NB4 (cell line): ENCODE data around the gene ATP8B3.
A peak's percentile ranks its signal among the peaks of the same experiment; 100 is the strongest.

Experiments used
- DNase-seq: peaks from one replicate; pipeline ENCODE4 v3.0.0; 2010; ENCODE audit warnings: low read depth
- H3K4me3 ChIP-seq: one replicate; pipeline ENCODE4 v1.5.1; 2011; ENCODE audit warnings: mild to moderate bottlenecking, low read depth, low read length, moderate library complexity
- CTCF ChIP-seq: IDR thresholded peaks from one replicate; pipeline ENCODE4 v1.5.1; 2012; ENCODE audit warnings: low read depth, low read length
- MYC ChIP-seq: IDR thresholded peaks from 2 replicates; pipeline ENCODE4 v1.6.1; 2011; ENCODE audit warnings: low read depth, low read length
- POLR2A ChIP-seq: IDR thresholded peaks from 2 replicates; pipeline ENCODE4 v1.6.1; 2011; ENCODE audit warnings: mild to moderate bottlenecking; ENCODE audit not compliant: insufficient read length; ENCODE audit errors: extremely low read depth
- TF ChIP-seq, protein P1 (sequence below): IDR thresholded peaks from 2 replicates; pipeline ENCODE4 v1.6.1; 2011; ENCODE audit warnings: low read depth, low read length

Gene ATP8B3, protein sequence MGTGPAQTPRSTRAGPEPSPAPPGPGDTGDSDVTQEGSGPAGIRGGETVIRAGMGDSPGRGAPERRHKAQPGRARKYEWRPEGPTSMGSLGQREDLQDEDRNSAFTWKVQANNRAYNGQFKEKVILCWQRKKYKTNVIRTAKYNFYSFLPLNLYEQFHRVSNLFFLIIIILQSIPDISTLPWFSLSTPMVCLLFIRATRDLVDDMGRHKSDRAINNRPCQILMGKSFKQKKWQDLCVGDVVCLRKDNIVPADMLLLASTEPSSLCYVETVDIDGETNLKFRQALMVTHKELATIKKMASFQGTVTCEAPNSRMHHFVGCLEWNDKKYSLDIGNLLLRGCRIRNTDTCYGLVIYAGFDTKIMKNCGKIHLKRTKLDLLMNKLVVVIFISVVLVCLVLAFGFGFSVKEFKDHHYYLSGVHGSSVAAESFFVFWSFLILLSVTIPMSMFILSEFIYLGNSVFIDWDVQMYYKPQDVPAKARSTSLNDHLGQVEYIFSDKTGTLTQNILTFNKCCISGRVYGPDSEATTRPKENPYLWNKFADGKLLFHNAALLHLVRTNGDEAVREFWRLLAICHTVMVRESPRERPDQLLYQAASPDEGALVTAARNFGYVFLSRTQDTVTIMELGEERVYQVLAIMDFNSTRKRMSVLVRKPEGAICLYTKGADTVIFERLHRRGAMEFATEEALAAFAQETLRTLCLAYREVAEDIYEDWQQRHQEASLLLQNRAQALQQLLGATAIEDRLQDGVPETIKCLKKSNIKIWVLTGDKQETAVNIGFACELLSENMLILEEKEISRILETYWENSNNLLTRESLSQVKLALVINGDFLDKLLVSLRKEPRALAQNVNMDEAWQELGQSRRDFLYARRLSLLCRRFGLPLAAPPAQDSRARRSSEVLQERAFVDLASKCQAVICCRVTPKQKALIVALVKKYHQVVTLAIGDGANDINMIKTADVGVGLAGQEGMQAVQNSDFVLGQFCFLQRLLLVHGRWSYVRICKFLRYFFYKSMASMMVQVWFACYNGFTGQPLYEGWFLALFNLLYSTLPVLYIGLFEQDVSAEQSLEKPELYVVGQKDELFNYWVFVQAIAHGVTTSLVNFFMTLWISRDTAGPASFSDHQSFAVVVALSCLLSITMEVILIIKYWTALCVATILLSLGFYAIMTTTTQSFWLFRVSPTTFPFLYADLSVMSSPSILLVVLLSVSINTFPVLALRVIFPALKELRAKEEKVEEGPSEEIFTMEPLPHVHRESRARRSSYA (N-terminal part only)

DNA sequence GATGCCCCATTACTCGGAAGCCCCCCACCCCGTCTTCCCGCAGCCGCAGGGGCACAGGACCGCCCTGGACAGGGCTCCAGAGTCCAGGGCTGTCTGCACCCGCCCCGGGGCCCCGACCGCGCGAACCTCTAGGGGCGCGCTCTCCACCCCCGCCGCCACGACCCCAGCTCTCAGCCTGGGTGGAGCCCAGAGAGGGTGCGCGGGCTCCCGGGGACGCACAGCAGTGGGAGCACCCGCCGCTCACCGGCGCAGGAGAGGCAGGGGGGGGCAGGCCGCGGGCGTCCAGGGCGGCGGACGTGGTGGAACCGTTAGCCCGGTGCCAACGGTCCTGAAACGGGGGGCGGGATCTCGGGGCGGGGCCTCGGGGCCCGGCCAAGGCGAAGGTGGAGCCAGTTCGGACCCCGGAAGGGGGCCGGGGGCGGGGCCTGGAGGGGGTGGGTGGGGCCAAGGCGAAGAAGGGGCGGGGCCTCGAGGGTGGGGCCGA is at the start of gene ATP8B3:
ATP8B3 (minus strand) TSS at position 335 of the 484 bp plus-strand sequence. CDS start 540 bp downstream, outside the sequence.
- TF ChIP-seq, protein P1, sequence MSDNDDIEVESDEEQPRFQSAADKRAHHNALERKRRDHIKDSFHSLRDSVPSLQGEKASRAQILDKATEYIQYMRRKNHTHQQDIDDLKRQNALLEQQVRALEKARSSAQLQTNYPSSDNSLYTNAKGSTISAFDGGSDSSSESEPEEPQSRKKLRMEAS: no peak
- peak; percentile 21 for TF ChIP-seq POLR2A
- no peak for DNase-seq
- H3K4me3 ChIP-seq: peak within 1 kb of the TSS; percentile 63

DNA sequence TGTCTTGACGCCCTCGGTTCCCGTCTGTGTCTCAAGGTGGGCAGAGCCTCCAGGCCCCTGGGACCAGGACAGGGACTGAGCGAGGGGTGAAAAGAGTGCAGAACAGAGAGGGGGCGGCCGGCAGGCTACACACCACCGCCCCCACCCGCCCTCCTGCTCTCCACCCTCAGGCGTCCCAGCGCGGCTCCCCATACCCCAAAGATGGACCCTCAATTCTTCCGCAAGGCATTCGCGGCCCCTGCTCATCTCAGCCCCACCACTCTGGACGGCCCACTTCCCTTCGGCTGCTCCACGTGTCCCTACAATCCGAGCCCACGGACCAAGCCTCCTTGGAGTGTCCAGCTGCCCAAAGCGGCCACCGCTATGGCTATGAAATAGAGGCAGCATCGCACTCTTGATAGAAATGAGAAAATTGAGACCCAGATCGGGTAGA is 49.5 kb upstream of the ATP8B3 start:
- TF ChIP-seq CTCF (no peak), MYC (no peak)
- TF ChIP-seq, protein P1: peak; percentile 42; the same call in 1 of the 2 replicates
- peak overlapping the region; percentile 77 for H3K4me3 ChIP-seq
- DNase-seq: no peak

DNA sequence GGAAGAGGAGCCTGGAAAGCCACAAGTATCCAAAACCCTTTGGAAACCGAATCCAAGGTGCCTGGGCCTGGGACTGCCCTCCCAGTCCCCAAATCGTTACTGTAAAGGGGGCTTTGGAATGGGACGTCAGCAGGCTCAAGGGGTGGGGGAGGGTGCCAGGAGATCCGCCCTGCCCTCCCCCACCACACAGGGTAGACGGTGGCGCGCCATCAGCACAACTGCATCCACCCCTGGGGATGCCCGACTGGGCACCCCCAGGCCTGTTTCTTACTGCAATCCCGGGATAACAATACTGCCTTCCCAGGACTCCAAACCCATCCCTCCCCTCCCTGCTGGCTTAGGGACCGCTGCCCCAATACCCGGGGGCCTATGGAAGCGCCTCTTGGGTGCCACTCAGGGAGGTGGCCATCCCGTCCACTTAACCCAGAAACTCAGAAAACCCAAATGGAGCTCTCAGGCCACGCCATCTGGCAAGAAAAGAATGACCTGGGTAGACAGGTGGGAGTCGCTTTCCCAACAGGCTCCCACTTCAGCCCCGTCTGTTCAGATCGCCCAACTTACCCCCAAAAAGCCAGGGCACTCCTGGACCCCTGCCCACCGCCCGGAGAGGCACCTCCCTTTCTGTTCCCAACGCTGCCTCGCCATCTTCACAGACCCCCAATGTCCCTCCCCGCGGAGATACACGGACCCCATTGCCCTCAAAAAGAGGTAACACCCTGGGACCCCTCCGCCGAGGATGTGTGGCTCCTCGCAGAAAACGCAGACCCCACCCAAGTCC is 48.9 kb upstream of the ATP8B3 start:
- peak overlapping the region; percentile 77 for H3K4me3 ChIP-seq
- DNase-seq: no peak
- TF ChIP-seq POLR2A: no peak
- no peak for TF ChIP-seq CTCF
- TF ChIP-seq, protein P1: no peak
- no peak for TF ChIP-seq MYC

DNA sequence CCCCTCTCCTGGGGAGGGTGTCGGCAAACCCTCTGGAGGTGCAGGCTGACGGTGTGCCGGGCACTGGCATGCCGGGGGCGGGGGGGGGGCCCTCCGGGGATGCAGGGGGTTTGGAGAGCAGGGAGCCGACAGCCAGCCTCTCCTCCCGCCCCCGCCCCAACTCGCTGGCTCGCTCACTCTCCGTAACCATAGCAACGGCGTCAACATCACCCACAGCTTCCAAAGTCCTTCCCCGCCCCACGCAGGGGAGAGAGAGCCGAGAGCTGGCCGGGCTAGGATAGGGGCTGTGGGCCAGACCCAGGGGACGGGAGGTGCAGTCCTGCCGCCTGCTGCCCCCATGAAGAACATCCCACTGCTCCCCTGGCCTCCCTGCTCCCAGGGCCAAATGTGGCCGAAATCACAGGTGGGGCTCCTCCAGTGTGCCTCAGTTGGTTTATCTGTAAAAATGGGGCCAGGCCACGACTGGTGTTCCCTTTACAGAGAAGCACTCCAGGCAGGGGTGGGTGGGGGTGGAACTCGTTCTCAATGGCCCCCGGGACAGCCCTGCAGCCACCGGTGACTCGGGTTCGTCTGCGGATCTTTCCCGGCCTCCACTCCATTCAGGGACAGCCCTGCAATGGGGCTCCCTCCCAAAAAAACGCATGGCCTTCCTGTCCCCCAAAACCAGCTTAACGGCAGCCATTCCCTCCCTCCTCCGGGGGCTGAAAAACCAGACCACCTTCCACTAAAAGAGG is 48.1 kb upstream of the ATP8B3 start:
- peak; percentile 68 for DNase-seq
- no peak for TF ChIP-seq MYC
- TF ChIP-seq, protein P1: no peak
- TF ChIP-seq POLR2A: no peak
- TF ChIP-seq CTCF: no peak
- H3K4me3 ChIP-seq: peak overlapping the region; percentile 77

- TF ChIP-seq CTCF (no peak), MYC (no peak), POLR2A (no peak)
- TF ChIP-seq, protein P1: no peak
- H3K4me3 ChIP-seq: no peak overlapping the region
- no peak for DNase-seq
Measured at GRCh38 chr19:1859331-1859781, 47.3 kb upstream of the ATP8B3 start.
